ENCODE results near the gene KCTD11. TPM values are rescaled to one million over a fixed set of nuclear protein-coding genes. Genes with fewer than 3 reads are reported as not detected.

KCTD11 gene
- total RNA-seq, 1 donor = 0.73 TPM

DNA sequence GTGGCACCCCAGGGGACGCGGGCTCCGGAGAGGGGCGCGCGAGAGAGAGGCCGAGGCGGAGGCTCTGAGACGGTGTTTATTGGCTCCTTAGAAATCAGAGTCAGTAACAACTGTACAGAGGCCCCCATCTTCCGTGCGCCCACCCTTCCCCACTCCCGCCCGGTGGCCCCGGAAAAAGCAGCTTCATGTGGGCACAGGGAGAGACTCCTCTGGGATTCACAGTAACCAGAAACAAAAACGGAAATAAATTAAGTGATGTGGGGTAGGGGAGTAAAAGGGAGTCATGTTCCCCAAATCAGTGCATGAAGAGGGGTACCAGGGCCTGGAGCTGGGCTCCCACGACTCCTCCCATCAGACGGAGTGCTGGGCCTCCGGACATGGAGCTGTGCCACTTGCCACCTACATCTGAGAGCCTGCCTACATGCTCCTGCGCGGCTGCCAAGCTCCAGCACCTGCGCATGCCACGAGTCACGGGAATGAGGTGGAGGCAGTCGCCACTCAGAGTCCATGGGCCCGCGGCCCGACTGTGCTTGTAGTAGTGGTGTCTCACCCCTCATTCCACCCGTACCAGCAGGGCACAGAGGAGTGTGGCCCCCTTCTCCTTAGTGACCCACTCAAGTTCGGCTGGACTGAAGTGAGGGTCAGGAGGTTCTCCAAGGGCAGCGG is 36.3 kb upstream of the KCTD11 start:
- H3K9me3 ChIP-seq (ENCODE audit: low read depth, low read length) = no peaks in the 10 kb centered on the region
- H3K4me3 ChIP-seq (ENCODE audit: low read length) = peak overlapping the region; percentile 76

GRCh38 chr17:7317161-7317803 is 34.7 kb upstream of the KCTD11 start:
- Histone ChIP-seq H3K27me3 (ENCODE audit: insufficient read depth, low read length) (no peaks in the 10 kb centered on the region), H3K4me1 (ENCODE audit: insufficient read depth, low read length) (peaks cover 36% of the 10 kb centered on the region), H3K9me3 (ENCODE audit: low read depth, low read length) (no peaks in the 10 kb centered on the region), H3K4me3 (ENCODE audit: low read length) (no peak overlapping the region)

More for the DNA sequence above, 36.3 kb upstream of the KCTD11 start:
- H3K4me1 ChIP-seq (ENCODE audit: insufficient read depth, low read length) = peaks cover 45% of the 10 kb centered on the region
- no peaks in the 10 kb centered on the region for H3K27me3 ChIP-seq (ENCODE audit: insufficient read depth, low read length)

DNA sequence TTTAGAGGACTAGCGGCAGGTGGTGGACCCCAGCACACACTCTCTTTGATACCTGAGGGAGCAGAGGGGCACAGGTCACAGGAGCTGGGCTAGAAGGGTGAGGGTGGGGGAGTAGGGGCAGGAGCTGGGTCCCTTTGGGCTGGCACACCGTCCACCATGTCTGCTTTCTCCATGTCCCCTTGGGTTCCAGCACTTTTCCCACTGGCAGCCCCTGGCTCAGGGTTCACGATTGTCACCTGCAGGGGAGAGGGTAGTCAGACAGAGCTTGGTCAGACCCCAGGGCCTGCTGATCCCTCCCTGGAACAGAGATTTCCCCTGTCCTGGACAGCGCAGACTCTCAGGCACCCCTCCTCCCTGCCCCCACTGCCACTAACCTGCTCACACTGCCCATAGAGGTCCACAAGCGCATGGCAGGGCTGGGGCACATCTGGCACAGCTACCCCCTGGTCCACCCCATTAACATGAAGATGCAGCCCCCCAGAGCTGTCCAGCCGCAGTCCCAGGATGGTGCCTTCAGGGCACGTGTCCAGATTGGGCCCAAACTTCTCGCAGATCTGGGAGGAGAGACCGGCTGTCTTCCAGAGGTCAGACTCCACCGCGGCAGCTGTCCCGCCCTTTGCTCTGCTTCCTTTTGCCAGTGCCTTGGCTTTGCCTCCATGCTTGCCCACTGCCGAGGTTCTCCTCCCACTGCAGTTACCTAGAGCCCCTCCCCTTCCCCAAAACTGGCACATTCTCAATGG is 33.7 kb upstream of the KCTD11 start:
- H3K9me3 ChIP-seq (ENCODE audit: low read depth, low read length) = no peaks in the 10 kb centered on the region
- no peak overlapping the region for H3K4me3 ChIP-seq (ENCODE audit: low read length)
- no peaks in the 10 kb centered on the region for H3K27me3 ChIP-seq (ENCODE audit: insufficient read depth, low read length)
- peaks cover 26% of the 10 kb centered on the region for H3K4me1 ChIP-seq (ENCODE audit: insufficient read depth, low read length)

- H3K9me3 ChIP-seq (ENCODE audit: low read depth, low read length) = no peaks in the 10 kb centered on the region
- no peaks in the 10 kb centered on the region for H3K27me3 ChIP-seq (ENCODE audit: insufficient read depth, low read length)
- no peaks in the 10 kb centered on the region for H3K4me1 ChIP-seq (ENCODE audit: insufficient read depth, low read length)
- no peak overlapping the region for H3K4me3 ChIP-seq (ENCODE audit: low read length)
Measured at GRCh38 chr17:7321466-7321865, 30.5 kb upstream of the KCTD11 start.

DNA sequence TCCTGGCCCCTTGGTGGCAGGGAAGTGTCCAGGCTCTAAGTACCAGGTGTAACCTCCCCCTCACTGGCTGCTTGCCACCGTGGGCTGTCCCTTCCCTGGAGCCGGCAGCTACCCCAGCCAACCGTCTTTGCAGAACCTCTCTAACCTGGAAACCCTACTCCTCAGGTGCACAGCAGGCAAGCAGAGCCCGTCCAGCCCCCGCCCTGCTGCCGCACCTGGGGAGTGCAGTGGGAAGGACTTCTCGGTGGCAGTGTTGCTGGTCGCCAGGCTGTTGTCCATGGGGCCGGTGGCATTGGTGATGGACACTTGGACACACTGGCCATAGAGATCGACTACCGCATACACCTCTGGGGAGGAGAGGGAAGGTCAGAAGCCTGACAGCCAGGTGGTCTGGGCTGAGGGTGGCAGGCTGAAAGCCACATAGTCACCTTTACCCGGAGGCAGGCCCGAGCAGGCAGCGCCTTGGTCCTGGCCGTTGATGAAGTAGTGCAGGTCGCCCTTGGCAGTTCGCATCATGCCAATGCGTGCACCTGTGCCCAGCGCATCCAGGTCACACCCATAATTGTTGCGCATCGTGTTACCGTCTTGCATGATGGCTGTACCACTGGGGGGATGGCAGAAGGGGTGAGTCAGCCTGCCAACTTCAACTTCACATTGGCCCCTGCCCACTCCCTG is 29.3 kb upstream of the KCTD11 start:
- no peaks in the 10 kb centered on the region for H3K9me3 ChIP-seq (ENCODE audit: low read depth, low read length)
- no peak overlapping the region for H3K4me3 ChIP-seq (ENCODE audit: low read length)
- no peaks in the 10 kb centered on the region for H3K27me3 ChIP-seq (ENCODE audit: insufficient read depth, low read length)

DNA sequence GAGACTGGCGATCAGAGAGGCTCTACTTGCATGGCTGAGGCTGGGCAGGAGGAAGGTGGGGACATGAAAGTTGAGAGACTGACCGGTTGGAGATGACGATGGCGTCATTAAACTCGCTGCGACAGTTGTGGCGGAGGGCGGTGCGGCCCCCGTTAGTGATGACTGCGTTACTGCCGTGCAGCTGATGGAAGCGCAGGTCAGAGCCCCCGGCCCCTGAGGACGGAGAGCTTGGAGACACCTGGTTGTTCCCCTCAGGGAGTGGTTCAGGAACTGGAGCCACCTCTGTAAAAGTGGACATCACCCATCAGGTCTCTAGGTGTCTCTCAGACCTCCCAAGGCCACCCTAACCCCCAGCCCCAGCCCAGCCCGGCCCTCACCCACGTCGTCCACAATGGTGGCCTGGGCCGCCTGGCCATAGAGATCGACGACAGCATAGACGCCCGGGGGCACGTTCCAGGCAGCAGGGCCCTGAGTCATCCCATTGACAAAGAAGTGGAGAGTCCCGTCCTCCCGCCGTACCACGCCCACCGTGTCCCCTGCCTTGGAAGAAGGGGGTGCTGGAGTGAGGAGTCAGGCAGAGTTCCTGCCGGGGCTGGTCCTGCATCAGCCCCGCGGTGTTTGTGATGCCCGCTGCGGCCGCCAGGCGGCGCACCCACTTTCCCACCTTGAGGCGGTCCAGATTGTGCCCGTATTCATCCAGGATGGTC is 28.1 kb upstream of the KCTD11 start:
- Histone ChIP-seq H3K4me3 (ENCODE audit: low read length) (no peak overlapping the region), H3K4me1 (ENCODE audit: insufficient read depth, low read length) (peaks cover 8% of the 10 kb centered on the region), H3K27me3 (ENCODE audit: insufficient read depth, low read length) (no peaks in the 10 kb centered on the region), H3K9me3 (ENCODE audit: low read depth, low read length) (no peaks in the 10 kb centered on the region)

More for the DNA sequence above, 29.3 kb upstream of the KCTD11 start:
- H3K4me1 ChIP-seq (ENCODE audit: insufficient read depth, low read length) = no peaks in the 10 kb centered on the region

DNA sequence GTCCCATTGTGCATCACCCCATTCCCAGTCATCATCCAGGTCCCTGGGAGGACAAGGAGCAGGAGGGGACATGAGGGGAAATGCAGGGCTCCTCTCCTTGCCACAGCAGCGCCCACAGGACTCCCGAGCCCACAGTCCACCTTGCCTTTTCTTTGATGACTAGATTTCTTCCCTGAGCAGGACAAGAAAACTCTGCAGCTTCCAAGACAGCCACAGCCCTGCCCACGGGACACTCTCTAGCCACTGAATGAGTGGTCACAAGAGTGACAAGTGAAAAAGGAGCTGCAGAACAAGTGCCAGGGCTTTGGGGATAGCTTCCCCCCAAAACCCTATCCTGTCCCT is 27.6 kb upstream of the KCTD11 start:
- Histone ChIP-seq H3K4me1 (ENCODE audit: insufficient read depth, low read length) (peaks cover 9% of the 10 kb centered on the region), H3K9me3 (ENCODE audit: low read depth, low read length) (no peaks in the 10 kb centered on the region), H3K4me3 (ENCODE audit: low read length) (no peak overlapping the region), H3K27me3 (ENCODE audit: insufficient read depth, low read length) (no peaks in the 10 kb centered on the region)

DNA sequence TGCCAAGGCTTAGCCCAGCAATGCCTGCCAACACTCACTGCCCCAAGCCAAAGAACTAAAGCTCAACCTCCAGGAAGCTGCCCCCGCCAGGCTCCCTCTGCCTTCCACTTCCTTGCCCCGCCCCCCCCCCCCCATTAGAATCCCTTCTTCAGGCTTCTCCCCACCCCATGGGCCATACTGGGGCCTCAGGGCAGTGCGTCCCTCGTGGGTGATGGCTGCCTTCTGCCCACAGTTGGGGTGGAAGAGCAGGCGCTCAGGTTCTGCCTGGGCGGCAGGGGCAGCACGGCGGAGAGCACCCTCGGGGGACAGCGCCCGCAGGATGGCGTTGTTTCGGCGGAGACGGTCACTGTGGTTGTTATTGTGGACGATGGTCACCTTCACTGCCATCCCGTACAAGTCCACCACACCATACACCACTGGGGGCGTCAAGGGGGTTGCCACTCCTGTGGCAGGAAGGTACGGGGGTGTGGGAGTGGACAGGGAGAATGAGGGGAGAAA is 26.9 kb upstream of the KCTD11 start:
- Histone ChIP-seq H3K4me3 (ENCODE audit: low read length) (no peak overlapping the region), H3K9me3 (ENCODE audit: low read depth, low read length) (no peaks in the 10 kb centered on the region), H3K27me3 (ENCODE audit: insufficient read depth, low read length) (no peaks in the 10 kb centered on the region), H3K4me1 (ENCODE audit: insufficient read depth, low read length) (peaks cover 12% of the 10 kb centered on the region)

DNA sequence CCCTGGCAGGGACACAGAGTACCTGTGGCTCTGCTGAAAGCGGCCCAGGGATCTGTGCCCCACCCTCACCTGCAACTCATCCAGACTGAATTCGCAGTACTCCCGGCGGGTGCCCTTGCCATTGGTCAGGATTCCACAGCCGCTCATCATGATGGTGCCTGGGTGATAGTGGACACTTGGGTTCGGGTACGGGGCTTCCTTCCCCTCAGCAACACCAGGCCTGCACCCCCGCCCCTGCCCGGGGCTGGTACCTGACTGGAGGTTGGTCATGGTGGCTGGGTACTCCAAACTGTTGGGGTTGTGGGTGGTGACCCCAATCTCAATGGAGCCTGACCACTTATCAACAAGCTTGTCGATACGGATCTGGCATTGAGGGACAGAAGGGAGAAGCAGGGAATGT is 25.8 kb upstream of the KCTD11 start:
- H3K4me1 ChIP-seq (ENCODE audit: insufficient read depth, low read length) = peaks cover 23% of the 10 kb centered on the region
- no peak overlapping the region for H3K4me3 ChIP-seq (ENCODE audit: low read length)
- H3K9me3 ChIP-seq (ENCODE audit: low read depth, low read length) = no peaks in the 10 kb centered on the region
- H3K27me3 ChIP-seq (ENCODE audit: insufficient read depth, low read length) = no peaks in the 10 kb centered on the region

DNA sequence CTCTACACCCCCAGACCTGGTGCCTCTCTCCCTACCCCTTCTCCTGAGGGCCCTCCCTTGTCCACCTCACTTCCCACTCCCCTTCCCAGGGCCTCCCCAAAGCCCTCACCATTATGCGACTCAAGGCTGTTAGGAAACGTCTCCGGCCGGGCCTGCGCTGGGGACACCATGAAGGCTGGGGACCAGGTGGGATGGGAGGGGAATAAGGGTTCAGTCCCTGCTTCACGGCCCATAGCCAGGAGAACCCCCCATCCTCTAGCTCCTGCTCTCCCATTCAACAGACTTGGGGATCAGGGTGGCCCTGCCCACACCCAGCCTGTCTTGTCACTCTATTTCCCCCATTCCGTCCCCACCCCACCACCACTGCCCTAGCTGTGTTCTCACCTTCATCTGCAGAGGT is 24.9 kb upstream of the KCTD11 start:
- H3K9me3 ChIP-seq (ENCODE audit: low read depth, low read length) = no peaks in the 10 kb centered on the region
- no peak overlapping the region for H3K4me3 ChIP-seq (ENCODE audit: low read length)
- H3K27me3 ChIP-seq (ENCODE audit: insufficient read depth, low read length) = no peaks in the 10 kb centered on the region
- H3K4me1 ChIP-seq (ENCODE audit: insufficient read depth, low read length) = peaks cover 27% of the 10 kb centered on the region

DNA sequence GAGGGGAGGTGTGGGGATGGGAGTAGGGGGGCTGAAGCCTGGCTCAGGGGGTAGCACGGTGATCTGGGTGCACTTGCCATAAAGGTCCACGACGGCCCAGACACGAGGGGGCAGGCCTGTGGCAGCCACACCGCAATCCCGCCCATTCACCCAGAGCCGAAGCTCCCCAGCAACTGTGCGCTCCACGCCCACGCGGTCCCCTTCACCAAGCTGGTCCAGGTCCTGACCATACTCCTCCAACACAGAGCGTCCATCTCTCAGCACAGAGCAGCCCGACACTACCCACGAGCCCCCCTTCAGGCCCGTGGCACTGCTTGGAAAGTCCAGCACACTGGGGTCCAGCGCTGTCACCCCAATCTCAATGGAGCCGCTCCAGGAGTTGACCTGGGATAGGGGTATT is 24.5 kb upstream of the KCTD11 start:
- no peak overlapping the region for H3K4me3 ChIP-seq (ENCODE audit: low read length)
- no peaks in the 10 kb centered on the region for H3K9me3 ChIP-seq (ENCODE audit: low read depth, low read length)
- peaks cover 31% of the 10 kb centered on the region for H3K4me1 ChIP-seq (ENCODE audit: insufficient read depth, low read length)

DNA sequence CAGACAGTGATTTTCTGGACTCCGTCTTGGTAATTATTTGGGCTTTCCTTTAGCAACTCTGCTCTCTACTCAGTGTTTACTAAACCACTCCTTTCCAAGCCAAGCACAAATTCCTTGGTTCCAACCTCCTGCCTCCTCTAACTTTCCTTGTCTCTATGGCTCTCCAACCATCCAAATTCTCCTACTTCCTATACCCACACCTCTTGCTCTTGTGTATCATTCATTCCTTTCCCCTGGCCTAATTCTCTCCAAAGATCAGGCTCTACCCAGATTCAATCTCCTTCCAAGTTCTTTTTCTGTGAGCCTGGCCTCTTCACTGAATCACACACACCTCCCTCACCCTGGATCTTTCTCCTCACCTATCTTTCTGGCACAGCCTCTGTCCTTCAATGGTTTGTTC is 24.0 kb upstream of the KCTD11 start:
- Histone ChIP-seq H3K27me3 (ENCODE audit: insufficient read depth, low read length) (no peaks in the 10 kb centered on the region), H3K4me3 (ENCODE audit: low read length) (no peak overlapping the region), H3K4me1 (ENCODE audit: insufficient read depth, low read length) (peaks cover 36% of the 10 kb centered on the region), H3K9me3 (ENCODE audit: low read depth, low read length) (no peaks in the 10 kb centered on the region)

More for the DNA sequence above, 24.5 kb upstream of the KCTD11 start:
- no peaks in the 10 kb centered on the region for H3K27me3 ChIP-seq (ENCODE audit: insufficient read depth, low read length)

GRCh38 chr17:7328840-7329373 is 23.1 kb upstream of the KCTD11 start, which contains the start of gene NEURL4:
NEURL4 (minus strand) TSS chr17:7329335; CDS start chr17:7329312, 23 bp downstream.
- Histone ChIP-seq H3K4me3 (ENCODE audit: low read length) (peak within 1 kb of the TSS; percentile 84), H3K27me3 (ENCODE audit: insufficient read depth, low read length) (no peaks in the 10 kb centered on the region), H3K9me3 (ENCODE audit: low read depth, low read length) (no peaks in the 10 kb centered on the region), H3K4me1 (ENCODE audit: insufficient read depth, low read length) (peaks cover 42% of the 10 kb centered on the region)

GRCh38 chr17:7329374-7329996 is 22.5 kb upstream of the KCTD11 start:
- H3K4me1 ChIP-seq (ENCODE audit: insufficient read depth, low read length) = peaks cover 48% of the 10 kb centered on the region

More at GRCh38 chr17:7329374-7329996, 22.5 kb upstream of the KCTD11 start:
- H3K4me3 ChIP-seq (ENCODE audit: low read length) = peak overlapping the region; percentile 84
- H3K27me3 ChIP-seq (ENCODE audit: insufficient read depth, low read length) = no peaks in the 10 kb centered on the region
- no peaks in the 10 kb centered on the region for H3K9me3 ChIP-seq (ENCODE audit: low read depth, low read length)

All from mononuclear cell (primary cell).